Stomach (tissue), 9 donors: ENCODE measurements around the gene KRT5. TPM values are rescaled to one million over a fixed set of nuclear protein-coding genes. Genes with fewer than 3 reads are reported as not detected.

Experiments used
- DNase-seq, 2 donors: peaks; one replicate each; pipeline versions ENCODE4 v3.0.0 to v3.0.0-alpha.2; 2013 to 2019
- H3K27ac ChIP-seq, 5 donors: fragments of 200-600 bp in 4 of 5; sonication (generic) in 4 of 5; one replicate each; pipeline ENCODE4 v1.5.1; 2013 to 2019; ENCODE audit warnings: mild to moderate bottlenecking in 1 of 5, moderate library complexity in 1 of 5
- H3K27me3 ChIP-seq, 3 donors: fragments of 200-600 bp; sonication (generic); one replicate each; pipeline ENCODE4 v1.5.1; 2017 to 2019; ENCODE audit warnings: mixed run types in 1 of 3
- H3K36me3 ChIP-seq, 4 donors: fragments of 200-600 bp; sonication (generic); 1 replicate in 3 of 4; 2 replicates in 1 of 4; pipeline ENCODE4 v1.5.1; 2016 to 2019
- H3K4me1 ChIP-seq, 4 donors: fragments of 200-600 bp; sonication (generic); one replicate each; pipeline ENCODE4 v1.5.1; 2016 to 2019
- H3K4me3 ChIP-seq, 4 donors: fragments of 200-600 bp; sonication (generic) in 3 of 4; one replicate each; pipeline ENCODE4 v1.5.1; 2016 to 2019; ENCODE audit warnings: mild to moderate bottlenecking in 1 of 4
- H3K9me3 ChIP-seq, 4 donors: fragments of 200-600 bp; sonication (generic); one replicate each; pipeline ENCODE4 v1.5.1; 2016 to 2019
- EP300 ChIP-seq: sonication (generic); formaldehyde crosslinking; IDR thresholded peaks from one replicate; pipeline ENCODE4 v1.6.1; 2017; ENCODE audit warnings: antibody characterized with exemption
- POLR2A ChIP-seq, 4 donors: fragments of 450-650 bp; IDR thresholded peaks; one replicate each; pipeline ENCODE4 v1.6.1; 2016; ENCODE audit warnings: antibody characterized with exemption in 4 of 4, control low read depth in 2 of 4, mild to moderate bottlenecking in 1 of 4, moderate library complexity in 1 of 4
- POLR2AphosphoS5 ChIP-seq, 3 donors: sonication (generic); formaldehyde crosslinking; IDR thresholded peaks; one replicate each; pipeline ENCODE4 v1.6.1; 2016; ENCODE audit warnings: antibody characterized with exemption in 3 of 3
- WGBS, 5 donors: extraction: QIAGEN DNeasy Blood & Tissue Kit in 3 of 5; methylation state at CpG; one replicate each; pipeline versions ENCODE4 v1.1.5 to v1.1.7; 2013 to 2018; 5-methylcytosine and 5-hydroxymethylcytosine counted together
- intact Hi-C: fragments of 100-400 bp; cut with DNase I; formaldehyde crosslinking; loops from one replicate; pipeline ENCODE4 v1.15.1; 2023; ENCODE audit warnings: low total_unique reads
- polyA plus RNA-seq, 3 donors: library from polyadenylated mRNA; stranded (reverse); fragments of 200-250 nt; gene quantifications; one replicate each; pipeline ENCODE4 v1.2.3, GENCODE V29; 2013
- total RNA-seq, 5 donors: library from RNA; depleted of rRNA; stranded (reverse); fragments of >200 nt; gene quantifications; one replicate each; pipeline versions ENCODE4 v1.1.0 to v1.2.3, GENCODE V29; 2014 to 2016
- TF ChIP-seq, protein P1 (sequence below), 7 experiments: fragments of 450-650 bp in 4 of 7; fragments of 200-600 bp in 3 of 7; sonication (generic) in 3 of 7; IDR thresholded peaks; one replicate each; pipeline ENCODE4 v1.5.1; 2016 to 2019; ENCODE audit warnings: antibody characterized with exemption in 7 of 7, control low read depth in 2 of 7, mild to moderate bottlenecking in 1 of 7
- donor health status: healthy with polysubstance abuse.
- donor health status: Bipolar disorder and iron deficiency.
- donor health status: healthy.

Gene KRT5
- total and polyA plus RNA-seq, 8 donors, result 0.89 to 2,165 (median 9.6) TPM; not detected in 4

DNA sequence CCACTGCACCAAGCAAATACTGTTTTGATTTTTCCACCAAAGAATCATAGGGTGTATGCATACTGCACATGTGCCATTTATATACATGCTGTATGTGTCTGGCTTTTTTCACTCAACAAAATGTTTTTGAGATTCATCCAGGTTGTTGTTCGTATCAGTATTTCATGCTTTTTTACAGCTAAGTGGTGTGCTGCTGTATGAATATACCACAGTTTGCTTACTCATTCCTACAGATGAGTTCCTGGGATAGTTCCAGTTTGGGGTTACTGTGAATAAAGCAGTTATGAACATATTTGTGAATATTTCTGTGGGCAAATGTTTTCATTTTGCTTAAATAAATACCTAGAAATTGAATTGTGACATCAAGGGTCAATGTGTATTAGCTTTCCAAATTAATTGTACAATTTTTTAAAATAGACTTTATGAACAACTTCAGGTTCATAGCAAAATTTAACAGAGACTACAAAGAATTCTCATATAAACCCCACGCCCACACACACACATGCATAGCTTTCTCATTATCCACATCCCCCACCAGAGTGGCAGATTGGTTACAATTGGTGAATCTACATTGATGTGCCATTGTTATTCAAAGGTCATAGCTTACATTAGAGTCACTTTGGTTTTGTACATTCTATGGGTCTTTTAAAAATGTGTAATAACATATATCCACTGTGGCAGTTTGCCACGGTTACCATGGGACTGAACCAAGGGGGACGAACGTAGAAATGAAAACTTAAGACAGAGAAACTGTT lies 20.2 kb downstream of the KRT5 start:
- DNase-seq, result no peak
- intact Hi-C loops, result no loop called here
- 79 to 89% (median 81%) methylated on average over 5 of the region's 5 CpGs for WGBS, 5 donors
- Histone ChIP-seq H3K4me3 (no peak overlapping the region), H3K27ac (no peak overlapping the region), H3K36me3 (no peaks in the 10 kb centered on the region), H3K4me1 (peaks cover 0 to 5% (median 0%) of the 10 kb centered on the region in 4 donors), H3K27me3 (no peaks in the 10 kb centered on the region), H3K9me3 (no peaks in the 10 kb centered on the region)
- TF ChIP-seq EP300 (no peak), POLR2A (IDR thresholded peaks at IDR 0.05) (no peak), POLR2AphosphoS5 (IDR thresholded peaks at IDR 0.05) (no peak)
- TF ChIP-seq, protein P1, sequence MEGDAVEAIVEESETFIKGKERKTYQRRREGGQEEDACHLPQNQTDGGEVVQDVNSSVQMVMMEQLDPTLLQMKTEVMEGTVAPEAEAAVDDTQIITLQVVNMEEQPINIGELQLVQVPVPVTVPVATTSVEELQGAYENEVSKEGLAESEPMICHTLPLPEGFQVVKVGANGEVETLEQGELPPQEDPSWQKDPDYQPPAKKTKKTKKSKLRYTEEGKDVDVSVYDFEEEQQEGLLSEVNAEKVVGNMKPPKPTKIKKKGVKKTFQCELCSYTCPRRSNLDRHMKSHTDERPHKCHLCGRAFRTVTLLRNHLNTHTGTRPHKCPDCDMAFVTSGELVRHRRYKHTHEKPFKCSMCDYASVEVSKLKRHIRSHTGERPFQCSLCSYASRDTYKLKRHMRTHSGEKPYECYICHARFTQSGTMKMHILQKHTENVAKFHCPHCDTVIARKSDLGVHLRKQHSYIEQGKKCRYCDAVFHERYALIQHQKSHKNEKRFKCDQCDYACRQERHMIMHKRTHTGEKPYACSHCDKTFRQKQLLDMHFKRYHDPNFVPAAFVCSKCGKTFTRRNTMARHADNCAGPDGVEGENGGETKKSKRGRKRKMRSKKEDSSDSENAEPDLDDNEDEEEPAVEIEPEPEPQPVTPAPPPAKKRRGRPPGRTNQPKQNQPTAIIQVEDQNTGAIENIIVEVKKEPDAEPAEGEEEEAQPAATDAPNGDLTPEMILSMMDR (IDR thresholded peaks at IDR 0.05), result no peak

DNA sequence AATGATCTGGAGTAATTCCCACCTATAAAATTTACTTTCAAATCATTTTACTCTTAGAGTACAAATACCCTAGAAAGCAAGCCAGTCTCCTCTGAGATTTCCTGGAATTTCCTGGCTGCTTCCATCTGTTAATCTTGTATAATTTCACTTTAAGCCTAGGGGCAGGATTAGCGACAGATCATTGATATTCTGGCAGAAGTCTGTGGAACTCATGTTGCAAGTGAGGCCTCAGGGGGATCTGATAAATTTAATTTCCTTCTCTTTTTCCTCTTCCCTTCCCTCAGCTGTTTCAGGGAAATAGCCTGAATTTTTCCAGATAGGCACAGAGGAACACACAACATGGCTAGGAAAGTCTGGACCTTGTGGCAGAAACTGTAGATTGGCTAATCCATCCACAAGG lies 21.2 kb downstream of the KRT5 start:
- no peak for TF ChIP-seq POLR2A (IDR thresholded peaks at IDR 0.05)
- TF ChIP-seq, protein P1 (IDR thresholded peaks at IDR 0.05), result no peak
- TF ChIP-seq POLR2AphosphoS5 (IDR thresholded peaks at IDR 0.05), result no peak
- TF ChIP-seq EP300, result no peak
- DNase-seq, result no peak
- intact Hi-C loops, result no loop called here
- Histone ChIP-seq H3K9me3 (no peaks in the 10 kb centered on the region), H3K4me3 (no peak overlapping the region), H3K27me3 (no peaks in the 10 kb centered on the region), H3K36me3 (no peaks in the 10 kb centered on the region), H3K4me1 (peaks cover 0 to 5% (median 0%) of the 10 kb centered on the region in 4 donors), H3K27ac (no peak overlapping the region)
- 70 to 86% (median 74%) methylated on average over 1 of the region's 1 CpG for WGBS, 5 donors

DNA sequence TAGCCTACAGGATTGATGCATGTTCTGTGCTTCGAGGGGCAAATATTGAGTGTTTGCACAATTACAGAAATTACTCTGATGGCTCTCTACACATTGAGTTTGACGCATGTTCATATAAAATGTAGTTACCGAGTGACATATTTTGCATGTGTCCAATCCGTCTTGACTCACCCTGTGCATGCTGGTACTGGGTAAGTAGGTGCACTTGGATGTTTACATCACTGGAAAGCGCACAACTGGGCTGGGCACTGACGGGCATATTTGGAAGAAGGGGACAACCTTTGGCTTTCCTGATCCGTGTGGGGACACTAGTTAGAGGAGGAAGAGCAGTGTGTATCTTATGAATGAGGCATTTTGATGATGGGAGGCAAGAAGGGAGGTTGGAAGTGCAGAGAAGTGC lies 22.2 kb downstream of the KRT5 start:
- Histone ChIP-seq H3K9me3 (no peaks in the 10 kb centered on the region), H3K27me3 (peaks cover 0 to 8% (median 0%) of the 10 kb centered on the region in 3 donors), H3K4me1 (peaks cover 0 to 5% (median 0%) of the 10 kb centered on the region in 4 donors), H3K4me3 (no peak overlapping the region), H3K36me3 (no peaks in the 10 kb centered on the region), H3K27ac (no peak overlapping the region)
- intact Hi-C loops, result no loop called here
- DNase-seq, result no peak
- no peak for TF ChIP-seq EP300
- TF ChIP-seq, protein P1 (IDR thresholded peaks at IDR 0.05), result no peak
- no peak for TF ChIP-seq POLR2A (IDR thresholded peaks at IDR 0.05)
- no peak for TF ChIP-seq POLR2AphosphoS5 (IDR thresholded peaks at IDR 0.05)
- 81 to 90% (median 86%) methylated on average over 7 of the region's 7 CpGs for WGBS, 5 donors

DNA sequence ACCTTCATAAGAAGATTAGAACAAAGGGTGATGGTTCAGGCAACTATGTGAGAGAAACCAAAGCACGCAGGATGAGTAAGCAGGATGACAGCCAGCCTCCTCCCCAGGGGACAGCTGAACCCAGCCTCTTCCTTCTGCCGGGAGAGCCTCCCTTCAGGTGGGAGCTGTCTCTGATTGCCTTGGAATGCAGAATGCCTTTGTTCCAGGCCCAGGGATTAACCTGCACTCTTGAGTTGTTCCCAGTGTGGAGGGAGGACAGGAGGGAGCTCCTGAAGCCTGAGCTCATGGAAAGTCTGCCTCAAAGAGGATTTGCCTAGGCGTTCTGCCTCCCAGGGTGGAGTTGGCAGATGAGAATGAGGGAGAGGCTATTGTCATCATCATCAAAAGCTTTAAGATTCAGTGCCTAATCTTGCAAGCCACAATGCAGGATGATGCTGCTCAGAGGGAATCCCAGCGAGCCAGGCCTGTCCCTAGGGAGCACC lies 23.6 kb downstream of the KRT5 start:
- peaks cover 0 to 5% (median 0%) of the 10 kb centered on the region in 4 donors for H3K4me1 ChIP-seq
- no peak for DNase-seq
- no peak for TF ChIP-seq EP300
- TF ChIP-seq, protein P1 (IDR thresholded peaks at IDR 0.05), result no peak
- no peak for TF ChIP-seq POLR2AphosphoS5 (IDR thresholded peaks at IDR 0.05)

More for the DNA sequence above, 23.6 kb downstream of the KRT5 start:
- Histone ChIP-seq H3K27ac (no peak overlapping the region), H3K9me3 (no peaks in the 10 kb centered on the region), H3K4me3 (no peak overlapping the region), H3K27me3 (peaks cover 0 to 10% (median 2%) of the 10 kb centered on the region in 3 donors), H3K36me3 (no peaks in the 10 kb centered on the region)
- intact Hi-C loops, result no loop called here
- WGBS, 5 donors, result 63 to 80% (median 72%) methylated on average over 4 of the region's 4 CpGs
